IMR-90 (cell line): ENCODE data around the gene IRF5.

Experiments
- CEBPB ChIP-seq: IDR thresholded peaks from 2 replicates; pipeline ENCODE4 v1.6.1; 2012; ENCODE audit warnings: low read depth, low read length, improper control_type of control experiment
- CTCF ChIP-seq: conservative IDR thresholded peaks from 2 replicates; pipeline ENCODE4 v1.5.1; 2012; ENCODE audit warnings: mild to moderate bottlenecking, low read depth, low read length, improper control_type of control experiment
- FOS ChIP-seq: fragments of 150-350 bp; IDR thresholded peaks from 2 replicates; pipeline ENCODE4 v1.6.1; 2016; ENCODE audit warnings: low read depth, low read length
- MAFK ChIP-seq: IDR thresholded peaks from 2 replicates; pipeline ENCODE4 v1.6.1; 2012; ENCODE audit warnings: low read depth, low read length, improper control_type of control experiment
- POLR2A ChIP-seq: IDR thresholded peaks from 2 replicates; pipeline ENCODE4 v1.6.1; 2012; ENCODE audit warnings: mild to moderate bottlenecking, low read depth, low read length
- RAD21 ChIP-seq: IDR thresholded peaks from 2 replicates; pipeline ENCODE4 v1.6.1; 2012; ENCODE audit warnings: low read length, improper control_type of control experiment
- RCOR1 ChIP-seq: IDR thresholded peaks from 2 replicates; pipeline ENCODE4 v1.6.1; 2012; ENCODE audit warnings: mild to moderate bottlenecking, low read length, improper control_type of control experiment; ENCODE audit not compliant: insufficient replicate concordance
- RFX5 ChIP-seq: IDR thresholded peaks from 2 replicates; pipeline ENCODE4 v1.8.0; 2012; ENCODE audit warnings: low read depth, mild to moderate bottlenecking, low read length, moderate library complexity
- SMC3 ChIP-seq: fragments of 150-350 bp; IDR thresholded peaks from 2 replicates; pipeline ENCODE4 v1.6.1; 2016; ENCODE audit warnings: low read depth, mild to moderate bottlenecking, antibody characterized with exemption, low read length, moderate library complexity
- TF ChIP-seq, protein P1 (sequence below): fragments of 150-350 bp; IDR thresholded peaks from 2 replicates; pipeline ENCODE4 v1.6.1; 2016; ENCODE audit warnings: low read depth, mild to moderate bottlenecking, low read length, moderate library complexity, borderline replicate concordance

GRCh38 chr7:128891110-128891941 lies 46.4 kb upstream of the IRF5 start:
- TF ChIP-seq CTCF (no peak), SMC3 (no peak), POLR2A (no peak), RAD21 (no peak), RCOR1 (no peak), FOS (no peak), CEBPB (no peak), MAFK (no peak), RFX5 (no peak)
- TF ChIP-seq, protein P1, sequence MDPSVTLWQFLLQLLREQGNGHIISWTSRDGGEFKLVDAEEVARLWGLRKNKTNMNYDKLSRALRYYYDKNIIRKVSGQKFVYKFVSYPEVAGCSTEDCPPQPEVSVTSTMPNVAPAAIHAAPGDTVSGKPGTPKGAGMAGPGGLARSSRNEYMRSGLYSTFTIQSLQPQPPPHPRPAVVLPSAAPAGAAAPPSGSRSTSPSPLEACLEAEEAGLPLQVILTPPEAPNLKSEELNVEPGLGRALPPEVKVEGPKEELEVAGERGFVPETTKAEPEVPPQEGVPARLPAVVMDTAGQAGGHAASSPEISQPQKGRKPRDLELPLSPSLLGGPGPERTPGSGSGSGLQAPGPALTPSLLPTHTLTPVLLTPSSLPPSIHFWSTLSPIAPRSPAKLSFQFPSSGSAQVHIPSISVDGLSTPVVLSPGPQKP, result no peak
